Stimulated activated naive CD8-positive, alpha-beta T cell treated with anti-CD3 and anti-CD28 coated beads, Interleukin-15, Interleukin-2, amounts not matched to agents 100 U/mL and 50 U/mL, for 24 hours (primary cell): ENCODE data around the gene IL1RAPL2.
"Not testable (repeated sequence)": the region's sequence is repeated elsewhere in the genome, so short reads cannot be mapped to it uniquely, and the experiment has no call there.

Experiments used
- ATAC-seq: fragments of 150-1000 bp; cut with Tn5 transposase; one replicate; pipeline ENCODE4 v1.10.0; 2021
- DNase-seq: peaks from one replicate; pipeline ENCODE4 v3.0.0; 2021

The IL1RAPL2 gene

GRCh38 chrX:105167233-105167632 is 601.2 kb downstream of the IL1RAPL2 start:
- ATAC-seq, result no peak

GRCh38 chrX:105168577-105168976 is 602.6 kb downstream of the IL1RAPL2 start:
- ATAC-seq, result no peak
- DNase-seq, result no peak

More at GRCh38 chrX:105167233-105167632, 601.2 kb downstream of the IL1RAPL2 start:
- DNase-seq, result no peak

GRCh38 chrX:105173071-105173470 is 607.1 kb downstream of the IL1RAPL2 start:
- DNase-seq (no peak), ATAC-seq (no peak)

- ATAC-seq (no peak), DNase-seq (no peak)
These were observed 613.6 kb downstream of the IL1RAPL2 start for GRCh38 chrX:105179644-105180043.

GRCh38 chrX:105189093-105189492 is 623.1 kb downstream of the IL1RAPL2 start:
- no peak for ATAC-seq

DNA sequence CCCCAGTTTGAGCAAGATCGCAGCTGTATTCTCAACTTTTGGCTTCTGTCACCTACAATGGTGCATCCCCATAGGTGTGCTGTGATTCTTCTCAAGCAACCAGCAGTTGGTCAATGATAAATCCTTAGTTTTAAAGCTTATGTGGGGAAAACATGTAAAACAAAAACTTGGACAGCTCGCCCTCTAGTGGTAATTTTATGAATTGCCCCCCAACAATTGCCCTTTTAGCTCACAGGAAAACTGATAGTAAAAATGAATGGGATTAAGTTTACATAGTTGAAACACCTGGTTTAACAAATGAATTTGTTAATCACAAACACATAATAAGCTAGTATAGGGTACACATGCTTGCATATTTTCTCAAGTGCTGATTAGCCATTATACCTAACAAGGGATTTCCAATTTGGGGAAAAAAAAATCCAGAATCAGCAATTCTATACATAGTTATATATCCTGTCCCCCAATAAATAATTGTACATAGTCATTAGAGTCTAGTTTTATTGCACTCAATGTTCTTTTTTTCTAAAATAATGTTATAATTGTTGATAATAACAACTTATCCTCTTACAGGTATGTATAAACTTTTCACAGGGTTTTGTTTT is 624.4 kb downstream of the IL1RAPL2 start:
- DNase-seq, result peak; percentile 5
- ATAC-seq, result no peak

More at GRCh38 chrX:105189093-105189492, 623.1 kb downstream of the IL1RAPL2 start:
- no peak for DNase-seq

DNA sequence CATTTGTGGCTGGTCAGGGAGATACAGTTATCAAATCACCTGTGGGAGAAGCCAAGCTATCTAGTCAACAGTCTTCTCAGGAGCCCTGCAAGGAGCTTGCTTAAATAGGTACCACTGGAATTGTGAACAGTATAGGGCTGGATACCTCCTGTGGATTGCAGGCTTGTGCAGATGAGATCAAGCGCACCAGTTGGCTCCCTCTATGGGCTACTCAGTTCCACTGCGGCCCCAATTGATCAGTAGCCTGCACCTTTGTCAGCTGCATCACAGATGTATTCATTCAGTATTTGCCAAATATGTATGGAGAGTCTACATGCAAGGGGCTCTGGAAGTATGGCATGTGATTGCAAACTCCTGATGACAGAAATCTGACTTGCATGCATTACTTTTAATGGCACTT is 625.9 kb downstream of the IL1RAPL2 start:
- DNase-seq, result no peak
- ATAC-seq, result no peak

DNA sequence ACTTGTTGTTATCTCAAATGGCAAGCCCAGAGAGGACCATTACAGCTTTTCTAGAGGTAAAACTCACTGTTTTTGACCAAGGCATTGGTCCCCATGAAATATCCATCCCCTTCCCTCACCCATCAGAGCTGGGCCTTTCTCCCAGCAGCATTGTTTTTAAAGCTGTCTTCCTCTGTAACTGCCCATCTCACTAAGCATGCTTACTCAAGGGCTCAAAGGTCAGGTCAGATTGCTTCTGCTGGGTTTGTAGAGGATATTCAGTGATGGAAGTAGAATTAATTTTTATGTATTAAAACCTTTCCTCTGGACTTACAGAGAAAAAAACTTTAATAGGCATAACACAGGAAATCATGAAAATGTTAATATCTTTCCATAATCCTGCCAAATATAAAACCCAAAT is 643.4 kb downstream of the IL1RAPL2 start:
- ATAC-seq (no peak), DNase-seq (no peak)

GRCh38 chrX:105210258-105210657 is 644.3 kb downstream of the IL1RAPL2 start:
- DNase-seq (no peak), ATAC-seq (no peak)

GRCh38 chrX:105211066-105211575 is 645.1 kb downstream of the IL1RAPL2 start:
- DNase-seq (no peak), ATAC-seq (no peak)

- ATAC-seq (no peak), DNase-seq (no peak)
These were observed 653.7 kb downstream of the IL1RAPL2 start for GRCh38 chrX:105219454-105220401.

DNA sequence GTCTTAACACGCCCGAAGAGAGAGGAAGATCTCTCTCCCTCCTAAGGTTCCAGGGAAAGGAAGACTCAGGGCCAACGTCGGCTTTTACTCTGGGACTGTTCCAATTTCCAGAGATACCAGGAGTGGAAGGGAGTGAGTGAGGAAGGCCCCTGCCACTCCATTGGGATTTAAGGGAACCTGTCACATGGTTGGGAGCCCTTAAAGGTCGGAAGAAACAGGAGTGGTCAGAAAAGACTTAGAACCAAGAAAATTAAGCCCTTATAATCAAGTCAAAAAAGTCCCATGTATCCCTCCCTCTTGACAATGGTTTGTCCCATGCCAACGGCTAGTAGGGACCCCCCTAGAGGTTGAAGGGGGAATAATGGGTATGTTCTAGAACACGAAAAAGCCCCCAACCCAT is 654.6 kb downstream of the IL1RAPL2 start, which contains the start of gene TEX13A:
Gene TEX13A, minus strand, starts transcription at position 59 of the 400 bp plus-strand sequence. CDS start 297 bp downstream, outside the sequence.
- no peak for DNase-seq
- ATAC-seq, result no peak

- no peak for ATAC-seq
- DNase-seq, result no peak
These were observed 655.4 kb downstream of the IL1RAPL2 start for GRCh38 chrX:105221374-105221773.

GRCh38 chrX:105226499-105226898 is 660.5 kb downstream of the IL1RAPL2 start:
- DNase-seq (no peak), ATAC-seq (no peak)

DNA sequence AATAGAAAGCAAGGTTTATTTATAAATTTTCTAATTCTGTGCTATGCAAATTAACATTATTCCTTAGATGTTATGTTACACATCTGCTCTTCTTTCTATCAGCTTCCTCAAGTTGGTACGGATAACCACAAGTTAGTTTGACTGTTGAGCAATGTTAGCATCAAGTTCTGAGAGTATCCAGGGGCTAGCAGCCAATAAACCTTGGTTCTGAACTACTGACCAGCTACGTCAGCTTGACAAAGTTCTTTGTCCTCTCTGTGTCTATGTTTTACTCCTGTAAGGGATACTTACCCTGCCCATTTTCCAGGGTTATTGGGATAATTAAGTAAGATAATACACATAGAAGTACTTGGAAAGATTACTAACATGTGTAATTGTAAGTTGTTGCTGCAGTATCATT is 662.6 kb downstream of the IL1RAPL2 start:
- ATAC-seq, result no peak
- DNase-seq, result no peak

- ATAC-seq (no peak), DNase-seq (no peak)
These were observed 663.1 kb downstream of the IL1RAPL2 start for GRCh38 chrX:105229146-105229545.

- not testable (repeated sequence) for DNase-seq, ATAC-seq
These were observed 671.4 kb downstream of the IL1RAPL2 start for GRCh38 chrX:105237407-105237806.

DNA sequence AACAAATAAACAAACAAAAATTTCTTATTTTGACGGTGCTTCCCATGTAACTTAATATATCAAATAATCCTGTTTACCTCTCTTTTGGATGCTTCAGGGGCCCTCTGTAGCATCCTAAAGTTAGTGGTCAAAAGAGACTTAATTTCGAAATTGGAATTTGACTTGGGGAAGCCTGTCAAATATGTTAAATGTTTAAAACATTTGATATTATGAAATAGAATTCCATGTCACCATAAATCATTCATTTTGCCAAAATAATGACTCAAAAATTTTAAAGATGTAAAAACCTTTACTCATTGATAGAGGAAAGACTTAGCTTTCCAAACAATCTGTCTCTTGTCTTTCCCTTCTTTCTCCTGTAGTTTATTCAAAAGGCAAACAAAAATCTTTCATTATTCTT is 675.1 kb downstream of the IL1RAPL2 start:
- ATAC-seq (no peak), DNase-seq (no peak)

- ATAC-seq (no peak), DNase-seq (no peak)
These were observed 694.5 kb downstream of the IL1RAPL2 start for GRCh38 chrX:105260291-105261043.

DNA sequence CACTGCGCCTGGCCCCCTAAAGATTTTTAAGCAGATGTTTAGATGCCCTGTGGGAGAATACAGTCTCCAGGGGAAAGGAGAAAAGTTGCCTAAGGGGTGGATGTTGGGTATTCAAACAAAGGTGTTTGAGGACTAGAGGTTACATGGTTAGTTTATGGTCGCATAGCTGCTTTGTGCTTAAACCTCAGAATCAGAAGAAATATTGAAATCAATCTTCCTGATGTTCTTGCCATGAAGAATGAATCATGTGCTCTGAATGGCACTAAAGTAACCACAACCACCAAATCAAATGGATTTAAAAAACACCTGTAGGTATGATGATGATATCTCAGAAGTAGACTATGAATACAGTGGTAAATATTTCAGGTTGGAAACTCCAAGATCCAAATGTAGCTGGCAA is 697.2 kb downstream of the IL1RAPL2 start:
- ATAC-seq (no peak), DNase-seq (no peak)

DNA sequence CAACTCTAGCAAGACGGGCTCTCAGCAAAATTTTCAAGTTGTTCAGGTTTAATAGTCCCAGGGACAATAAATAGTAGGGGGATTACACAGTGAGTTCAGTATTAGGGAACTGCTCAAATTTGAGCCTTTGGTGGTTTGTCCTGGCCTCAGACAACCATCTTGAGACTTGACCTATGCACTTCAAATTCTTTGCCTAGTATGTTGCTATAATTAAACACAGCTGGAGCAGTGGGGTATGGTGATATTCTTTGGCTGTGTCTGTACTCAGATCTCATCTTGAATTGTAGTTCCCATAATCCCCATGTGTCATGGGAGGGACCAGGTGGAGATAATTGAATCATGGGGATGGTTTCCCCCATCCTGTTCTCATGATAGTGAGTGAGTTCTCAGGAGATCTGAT is 697.8 kb downstream of the IL1RAPL2 start:
- DNase-seq (no peak), ATAC-seq (no peak)

- DNase-seq (no peak), ATAC-seq (no peak)
These were observed 699.1 kb downstream of the IL1RAPL2 start for GRCh38 chrX:105265093-105265492.
